GF-D8 (cell line): ENCODE results near the gene HOXA5.

Experiments used
- DNase-seq: peaks from one replicate; lab custom pipeline; 2025; lab: John Stamatoyannopoulos, UW

HOXA5 gene

GRCh38 chr7:27159266-27160144, 16.0 kb upstream of the HOXA5 start:
- DNase-seq: no peak

GRCh38 chr7:27158436-27159265, 15.2 kb upstream of the HOXA5 start:
- no peak for DNase-seq

- DNase-seq: no peak
Measured at GRCh38 chr7:27157702-27158431, 14.4 kb upstream of the HOXA5 start.

GRCh38 chr7:27156916-27157701, 13.6 kb upstream of the HOXA5 start:
- no peak for DNase-seq

GRCh38 chr7:27156508-27156898, 13.0 kb upstream of the HOXA5 start, which contains the start of gene HOXA7:
Gene HOXA7, minus strand, starts transcription at chr7:27156675. Its CDS starts 130 bp downstream, at chr7:27156545.
- DNase-seq: no peak

GRCh38 chr7:27155816-27156507, 12.5 kb upstream of the HOXA5 start:
- DNase-seq: no peak

- no peak for DNase-seq
Measured at GRCh38 chr7:27154901-27155815, 11.7 kb upstream of the HOXA5 start.

- no peak for DNase-seq
Measured at GRCh38 chr7:27154369-27154768, 10.9 kb upstream of the HOXA5 start.

GRCh38 chr7:27153526-27153925, 10.0 kb upstream of the HOXA5 start:
- no peak for DNase-seq

GRCh38 chr7:27152816-27153442, 9.4 kb upstream of the HOXA5 start:
- no peak for DNase-seq

- DNase-seq: no peak
Measured at GRCh38 chr7:27151931-27152815, 8.7 kb upstream of the HOXA5 start, which contains the start of gene HOXA3. Gene HOXA3, minus strand, starts transcription at chr7:27152583. Its CDS starts 41,943 bp downstream, at chr7:27110640.

- DNase-seq: no peak
Measured at GRCh38 chr7:27151341-27151930, 8.0 kb upstream of the HOXA5 start.

GRCh38 chr7:27150568-27151340, 7.3 kb upstream of the HOXA5 start:
- no peak for DNase-seq

GRCh38 chr7:27149842-27150567, 6.5 kb upstream of the HOXA5 start:
- DNase-seq: no peak

- DNase-seq: no peak
Measured at GRCh38 chr7:27148756-27149641, 5.5 kb upstream of the HOXA5 start.
